Activated T-cell treated with anti-CD3 and anti-CD28 coated beads, Interleukin-2, amount 50 U/mL, for 72 hours (primary cell): ENCODE measurements around the gene GDNF. TPM values are rescaled to one million over a fixed set of nuclear protein-coding genes. Genes with fewer than 3 reads are reported as not detected.

Source experiments
- ATAC-seq, 2 donors: fragments of 150-1000 bp; cut with Tn5 transposase; replicated peaks in 1 of 2; 2 replicates each; pipeline ENCODE4 v1.10.0; 2021; ENCODE audit warnings: moderate library complexity in 2 of 2, mild to moderate bottlenecking in 1 of 2
- DNase-seq, 2 donors: peaks; one replicate each; pipeline ENCODE4 v3.0.0; 2021 to 2022; ENCODE audit warnings: mixed read lengths in 1 of 2
- H3K27ac Mint-ChIP-seq: one replicate; pipeline ENCODE4 v1.8.0; 2022; ENCODE audit warnings: mild to moderate bottlenecking, moderate library complexity, mixed read lengths
- H3K27me3 Mint-ChIP-seq: one replicate; pipeline ENCODE4 v1.8.0; 2022; ENCODE audit warnings: low read depth, mixed read lengths
- H3K36me3 Mint-ChIP-seq, 2 donors: one replicate each; pipeline ENCODE4 v1.8.0; 2022; ENCODE audit warnings: mixed read lengths in 2 of 2, mild to moderate bottlenecking in 1 of 2; ENCODE audit not compliant: insufficient read depth in 2 of 2
- H3K4me1 Mint-ChIP-seq: one replicate; pipeline ENCODE4 v1.8.0; 2022; ENCODE audit warnings: low read depth, mixed read lengths
- H3K4me3 Mint-ChIP-seq, 2 donors: one replicate each; pipeline ENCODE4 v1.8.0; 2022; ENCODE audit warnings: mild to moderate bottlenecking in 2 of 2, mixed read lengths in 2 of 2, moderate library complexity in 2 of 2
- H3K9me3 Mint-ChIP-seq, 2 donors: one replicate each; pipeline ENCODE4 v1.8.0; 2022; ENCODE audit warnings: mixed read lengths in 2 of 2
- total RNA-seq, 2 donors: library from RNA; stranded (reverse); gene quantifications; one replicate each; pipeline ENCODE4 v1.2.3, GENCODE V29; 2022

GDNF gene
- total RNA-seq, 2 donors from 2014 or later = not detected

DNA sequence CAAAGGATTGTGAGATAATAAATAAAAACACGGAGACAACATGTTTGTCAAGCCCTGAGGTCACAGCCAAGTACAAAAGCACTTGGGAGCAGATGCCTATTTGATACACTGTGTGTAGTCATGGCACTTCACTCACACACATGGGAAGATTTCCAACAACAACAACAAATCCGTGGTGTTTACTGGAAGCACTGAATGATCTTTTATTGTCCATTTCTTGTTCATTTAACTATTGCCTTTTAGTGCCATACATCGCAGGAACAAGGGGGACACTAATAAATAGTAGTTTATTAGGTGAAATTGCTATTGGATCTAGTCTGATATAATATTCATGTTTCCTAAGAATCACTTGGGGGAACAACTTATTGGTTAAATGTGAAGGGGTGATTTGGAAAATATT lies 20.4 kb upstream of the GDNF start:
- Mint-ChIP-seq H3K27ac (no peak overlapping the region), H3K27me3 (peaks cover 13% of the 10 kb centered on the region), H3K4me3 (no peak overlapping the region), H3K9me3 (peaks cover 0 to 1% of the 10 kb centered on the region in 2 donors), H3K36me3 (no peaks in the 10 kb centered on the region), H3K4me1 (no peaks in the 10 kb centered on the region)
- DNase-seq = no peak
- ATAC-seq = no peak

DNA sequence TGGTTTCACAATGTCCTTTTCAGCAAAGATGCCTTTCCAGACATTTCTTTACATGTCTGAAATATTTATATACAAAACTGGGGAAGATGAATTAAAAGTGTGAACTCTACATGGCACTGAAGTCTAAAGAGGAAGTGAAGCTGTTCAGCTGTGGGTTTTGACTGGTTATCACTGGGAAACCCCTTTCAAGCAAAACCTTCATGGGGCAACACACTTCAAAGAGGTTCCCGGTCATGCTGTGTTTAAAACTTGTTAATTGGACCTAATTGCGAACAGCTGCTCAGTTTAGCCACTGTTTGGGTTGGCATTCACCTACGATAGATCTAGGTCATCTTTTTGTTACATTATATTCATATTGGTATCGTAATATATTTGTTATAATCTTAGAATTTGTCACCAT lies 20.0 kb upstream of the GDNF start:
- H3K9me3 Mint-ChIP-seq = peaks cover 0 to 1% of the 10 kb centered on the region in 2 donors
- ATAC-seq (no peak), DNase-seq (no peak)
- H3K4me1 Mint-ChIP-seq = no peaks in the 10 kb centered on the region
- H3K4me3 Mint-ChIP-seq = no peak overlapping the region
- H3K36me3 Mint-ChIP-seq = no peaks in the 10 kb centered on the region
- H3K27ac Mint-ChIP-seq = no peak overlapping the region
- H3K27me3 Mint-ChIP-seq = peaks cover 13% of the 10 kb centered on the region

DNA sequence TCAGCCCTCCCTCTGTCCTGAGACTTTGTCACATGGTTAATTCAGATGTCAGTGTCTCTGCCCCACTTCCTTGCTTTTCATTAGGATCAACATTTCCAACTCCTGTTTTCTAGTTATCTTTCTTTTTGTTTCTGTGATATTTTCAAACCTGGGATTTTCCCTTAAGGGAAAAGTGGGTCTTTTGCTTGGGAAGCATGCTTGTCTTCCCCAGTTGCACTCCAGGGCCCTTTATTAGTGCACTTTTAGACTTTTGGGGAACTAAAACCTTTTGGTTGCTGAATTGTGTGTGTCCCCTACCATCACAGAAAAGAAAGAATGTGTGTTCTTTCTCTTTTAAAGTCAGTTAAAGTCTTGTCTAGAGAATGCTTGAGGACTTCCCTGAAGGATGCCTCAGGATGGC lies 18.4 kb upstream of the GDNF start:
- H3K9me3 Mint-ChIP-seq = peaks cover 1 to 3% of the 10 kb centered on the region in 2 donors

DNA sequence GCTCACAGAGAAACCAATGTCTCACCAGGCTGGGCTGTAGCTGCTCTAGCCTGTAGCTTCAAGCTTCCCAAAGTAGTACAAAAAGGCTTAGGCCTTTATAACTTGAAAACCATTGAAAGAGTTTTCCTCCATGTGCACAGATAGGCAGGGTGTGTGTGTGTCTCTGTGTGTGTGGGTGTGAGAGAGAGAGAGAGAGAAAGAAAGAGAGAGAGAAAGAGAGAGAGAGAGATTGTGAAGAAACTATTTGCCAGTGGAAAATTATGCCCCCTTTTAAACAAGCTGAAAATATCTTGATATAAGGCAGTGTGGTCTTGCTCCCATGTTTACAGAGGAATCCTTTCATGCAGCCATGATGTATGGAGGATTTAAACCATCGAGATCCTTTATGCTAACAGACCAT lies 17.9 kb upstream of the GDNF start:
- peaks cover 1 to 3% of the 10 kb centered on the region in 2 donors for H3K9me3 Mint-ChIP-seq
- no peak overlapping the region for H3K4me3 Mint-ChIP-seq
- no peak overlapping the region for H3K27ac Mint-ChIP-seq
- H3K4me1 Mint-ChIP-seq = no peaks in the 10 kb centered on the region
- ATAC-seq (no peak), DNase-seq (no peak)
- H3K36me3 Mint-ChIP-seq = no peaks in the 10 kb centered on the region
- peaks cover 13% of the 10 kb centered on the region for H3K27me3 Mint-ChIP-seq

More for the DNA sequence above, 18.4 kb upstream of the GDNF start:
- H3K4me3 Mint-ChIP-seq = no peak overlapping the region
- H3K36me3 Mint-ChIP-seq = no peaks in the 10 kb centered on the region
- H3K27me3 Mint-ChIP-seq = peaks cover 13% of the 10 kb centered on the region
- no peak overlapping the region for H3K27ac Mint-ChIP-seq
- no peak for DNase-seq
- ATAC-seq = no peak
- no peaks in the 10 kb centered on the region for H3K4me1 Mint-ChIP-seq

DNA sequence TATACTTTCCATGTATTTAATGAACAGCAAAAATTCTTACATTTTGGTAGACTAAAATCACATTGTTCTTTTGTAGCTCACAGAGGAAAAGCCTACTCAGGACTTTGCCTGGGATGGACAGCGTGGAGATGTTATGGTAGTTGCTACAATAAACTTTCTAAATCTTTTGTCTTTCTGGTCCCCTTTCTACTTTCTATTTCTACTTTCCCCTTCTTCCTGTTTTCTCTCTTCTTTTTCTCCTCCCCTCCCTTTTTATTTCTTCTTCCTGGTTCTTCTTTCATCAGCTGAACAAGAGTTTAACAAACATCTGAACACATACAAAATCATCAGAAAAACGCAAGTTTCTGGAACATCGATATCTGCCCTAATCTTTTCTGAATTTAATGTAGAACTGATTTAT lies 15.6 kb upstream of the GDNF start:
- Mint-ChIP-seq H3K27me3 (peaks cover 13% of the 10 kb centered on the region), H3K9me3 (peaks cover 1 to 3% of the 10 kb centered on the region in 2 donors), H3K27ac (no peak overlapping the region), H3K4me1 (no peaks in the 10 kb centered on the region), H3K36me3 (no peaks in the 10 kb centered on the region), H3K4me3 (no peak overlapping the region)
- DNase-seq (no peak), ATAC-seq (no peak)

DNA sequence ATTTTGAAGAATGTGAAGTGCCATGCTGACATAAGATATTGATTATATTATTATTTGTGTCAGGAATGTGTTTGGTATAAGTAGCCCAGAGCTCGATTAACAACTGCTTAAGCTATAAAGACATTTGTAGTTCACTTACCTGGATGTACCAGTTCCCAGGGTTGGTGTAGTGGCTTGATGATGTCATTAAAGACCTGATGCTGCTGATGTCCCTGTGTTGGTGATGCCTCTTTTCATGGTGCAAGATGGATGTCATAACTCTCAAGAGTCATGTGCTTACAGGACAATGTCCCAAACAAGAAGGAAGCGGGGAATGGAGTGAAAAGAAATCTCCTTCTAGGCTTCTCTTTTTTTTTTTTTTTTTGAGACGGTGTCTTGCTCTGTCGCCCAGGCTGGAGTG lies 11.5 kb upstream of the GDNF start:
- ATAC-seq (no peak), DNase-seq (no peak)
- H3K36me3 Mint-ChIP-seq = no peaks in the 10 kb centered on the region
- H3K27ac Mint-ChIP-seq = no peak overlapping the region
- H3K4me1 Mint-ChIP-seq = no peaks in the 10 kb centered on the region
- H3K27me3 Mint-ChIP-seq = peaks cover 18% of the 10 kb centered on the region
- no peak overlapping the region for H3K4me3 Mint-ChIP-seq
- peaks cover 1 to 3% of the 10 kb centered on the region in 2 donors for H3K9me3 Mint-ChIP-seq

DNA sequence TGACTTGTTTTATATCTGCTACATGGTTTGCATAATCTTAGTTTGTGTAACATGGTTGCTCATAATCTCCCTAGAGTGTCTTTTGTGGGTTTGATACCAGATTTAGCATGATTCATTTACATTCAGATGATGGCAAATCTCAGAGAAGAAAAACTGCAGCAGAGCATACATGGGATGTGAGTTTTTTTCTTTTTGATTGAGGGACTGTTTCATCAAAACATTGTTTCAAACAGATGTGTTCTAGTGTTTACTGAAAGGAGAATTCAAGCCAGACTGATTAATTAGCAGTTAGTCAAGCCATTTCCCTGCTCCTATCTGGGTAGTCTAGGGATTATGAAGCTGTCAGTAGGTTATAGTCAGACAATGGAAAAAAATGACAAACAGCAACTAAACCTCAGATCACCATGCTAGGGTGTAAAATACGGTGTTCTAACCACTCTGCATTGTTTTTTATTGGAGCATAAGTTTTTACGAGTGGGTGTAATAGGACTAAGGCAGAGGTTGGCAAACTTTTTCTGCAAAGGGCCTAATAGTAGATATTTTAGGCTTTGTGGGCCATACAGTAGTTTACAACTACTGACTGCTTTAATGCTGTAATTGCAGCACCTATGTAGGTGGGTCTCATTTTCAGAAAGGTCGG lies 10.5 kb upstream of the GDNF start:
- Mint-ChIP-seq H3K9me3 (peaks cover 0 to 3% of the 10 kb centered on the region in 2 donors), H3K4me3 (no peak overlapping the region), H3K4me1 (no peaks in the 10 kb centered on the region), H3K27me3 (peaks cover 19% of the 10 kb centered on the region), H3K36me3 (no peaks in the 10 kb centered on the region), H3K27ac (no peak overlapping the region)
- ATAC-seq (no peak), DNase-seq (no peak)

DNA sequence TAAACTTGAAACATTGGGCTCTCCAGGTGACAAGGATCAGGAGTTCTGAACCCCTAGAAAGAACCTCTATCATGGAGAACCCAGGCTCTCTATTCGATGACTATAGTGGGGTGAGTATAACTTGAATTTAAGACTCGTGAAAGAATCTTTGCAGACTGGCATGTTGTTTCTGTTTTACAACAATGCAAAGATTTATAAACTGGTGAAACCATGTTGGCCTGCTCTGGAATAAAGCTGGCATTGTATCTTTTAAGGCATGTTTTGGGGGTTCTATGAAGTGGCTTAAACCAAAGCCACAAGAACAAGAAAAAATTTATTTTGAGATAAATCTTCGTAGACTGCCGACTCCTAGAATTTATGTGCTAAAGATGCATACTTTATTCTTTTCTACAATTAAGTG lies 9.8 kb upstream of the GDNF start:
- H3K27me3 Mint-ChIP-seq = peaks cover 25% of the 10 kb centered on the region
- H3K4me1 Mint-ChIP-seq = no peaks in the 10 kb centered on the region
- H3K9me3 Mint-ChIP-seq = peaks cover 2 to 3% of the 10 kb centered on the region in 2 donors
- H3K36me3 Mint-ChIP-seq = no peaks in the 10 kb centered on the region
- no peak overlapping the region for H3K4me3 Mint-ChIP-seq
- no peak for ATAC-seq
- DNase-seq = no peak
- H3K27ac Mint-ChIP-seq = no peak overlapping the region

DNA sequence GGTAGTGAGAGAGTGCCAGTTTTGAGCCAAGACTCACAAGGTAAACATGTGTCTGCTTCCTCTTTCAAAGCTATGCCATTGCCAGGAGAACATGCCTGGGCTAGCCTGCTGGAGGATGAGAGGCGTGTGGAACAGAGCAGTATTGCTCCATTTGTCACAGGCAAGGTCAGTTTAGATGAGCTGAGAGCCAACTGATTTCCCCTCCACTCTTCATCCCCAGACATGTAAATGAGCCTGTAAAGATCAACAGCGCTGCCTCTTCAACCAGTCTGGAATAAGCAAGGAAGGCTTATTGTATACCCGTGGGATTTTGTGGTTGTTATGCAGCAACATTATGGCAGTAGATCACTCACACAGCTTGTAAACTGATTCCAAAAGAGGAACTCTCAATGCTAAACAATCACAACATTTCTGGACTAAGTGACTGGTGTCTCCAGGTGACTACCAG lies 8.2 kb upstream of the GDNF start:
- H3K4me3 Mint-ChIP-seq = no peak overlapping the region
- H3K27me3 Mint-ChIP-seq = peaks cover 37% of the 10 kb centered on the region
- ATAC-seq (peak; percentile 25), DNase-seq (no peak)
- no peaks in the 10 kb centered on the region for H3K4me1 Mint-ChIP-seq
- no peak overlapping the region for H3K27ac Mint-ChIP-seq
- no peaks in the 10 kb centered on the region for H3K36me3 Mint-ChIP-seq
- peaks cover 0 to 2% of the 10 kb centered on the region in 2 donors for H3K9me3 Mint-ChIP-seq

DNA sequence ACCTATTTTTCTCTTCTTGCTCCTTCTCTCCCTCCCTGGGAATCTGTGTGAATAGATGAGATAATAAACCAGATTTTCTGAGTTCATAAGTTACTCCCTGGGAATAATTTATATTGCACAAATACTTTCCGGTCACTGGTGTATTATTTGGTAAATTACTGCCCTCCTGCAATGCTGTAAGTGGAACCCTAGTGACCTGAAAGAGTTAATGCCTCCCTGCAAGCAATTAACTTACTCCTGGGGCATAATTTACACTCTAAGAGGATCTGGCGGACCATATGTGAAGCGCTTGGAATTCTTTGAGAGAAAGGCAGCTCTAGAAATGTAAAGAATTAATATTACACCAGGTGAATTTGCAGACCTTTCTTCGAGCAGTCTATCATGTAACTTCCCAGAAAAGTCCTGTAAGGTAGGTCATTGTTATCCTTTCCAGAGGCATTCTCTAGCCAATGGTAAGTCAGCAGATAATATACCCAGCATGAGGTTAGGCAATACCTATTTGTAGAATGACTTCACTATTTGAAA lies 7.0 kb upstream of the GDNF start:
- H3K4me3 Mint-ChIP-seq = no peak overlapping the region
- H3K9me3 Mint-ChIP-seq = peaks cover 0 to 2% of the 10 kb centered on the region in 2 donors
- H3K27me3 Mint-ChIP-seq = peaks cover 46% of the 10 kb centered on the region

DNA sequence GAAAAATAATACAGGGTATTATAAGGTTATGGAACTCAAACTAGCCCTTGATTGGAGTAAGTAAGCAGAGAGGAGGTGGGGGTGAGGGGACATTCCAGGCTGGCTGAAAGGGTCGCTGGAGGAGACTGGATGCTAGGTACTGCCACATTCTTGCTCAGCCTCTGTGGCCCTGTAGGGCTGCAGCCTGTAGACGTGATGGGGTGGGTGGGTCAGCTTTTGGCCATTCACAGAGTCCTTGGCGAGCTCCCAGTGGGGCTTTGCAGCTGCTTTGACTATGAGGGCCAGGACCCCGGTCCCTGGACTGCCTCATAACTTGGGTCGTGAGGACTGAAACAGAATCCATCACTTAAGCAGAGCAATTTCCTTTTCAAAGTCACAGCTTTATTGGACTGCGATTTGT lies 4.2 kb upstream of the GDNF start:
- H3K27me3 Mint-ChIP-seq = peaks cover 57% of the 10 kb centered on the region
- ATAC-seq = no peak
- no peak overlapping the region for H3K27ac Mint-ChIP-seq
- H3K4me1 Mint-ChIP-seq = peaks cover 5% of the 10 kb centered on the region
- no peaks in the 10 kb centered on the region for H3K36me3 Mint-ChIP-seq
- DNase-seq = no peak
- H3K9me3 Mint-ChIP-seq = peaks cover 0 to 2% of the 10 kb centered on the region in 2 donors
- no peak overlapping the region for H3K4me3 Mint-ChIP-seq

More for the DNA sequence above, 7.0 kb upstream of the GDNF start:
- Mint-ChIP-seq H3K36me3 (no peaks in the 10 kb centered on the region), H3K27ac (no peak overlapping the region), H3K4me1 (no peaks in the 10 kb centered on the region)
- no peak for DNase-seq
- ATAC-seq = no peak

DNA sequence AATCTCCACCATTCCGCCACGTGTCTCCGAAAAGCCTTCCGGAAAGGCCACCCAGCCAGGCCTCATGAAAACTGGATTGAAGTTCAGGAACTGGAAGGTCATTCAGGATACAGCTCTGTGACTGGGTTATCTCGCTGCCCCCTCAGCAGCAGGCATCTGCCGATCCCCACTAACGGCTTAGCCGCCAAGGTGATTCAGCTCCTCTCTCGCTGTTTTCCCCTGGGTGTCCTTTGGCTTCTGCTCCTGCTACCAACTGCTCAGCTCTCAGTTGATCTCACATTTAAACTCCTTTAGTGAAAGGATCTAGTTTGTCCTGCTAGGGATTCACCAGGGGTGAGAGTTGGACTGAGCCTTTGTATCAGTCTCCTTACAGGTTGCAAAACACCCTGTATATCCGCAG lies 2.2 kb upstream of the GDNF start:
- H3K27me3 Mint-ChIP-seq = peaks cover 69% of the 10 kb centered on the region
- no peak for ATAC-seq
- peaks cover 0 to 2% of the 10 kb centered on the region in 2 donors for H3K9me3 Mint-ChIP-seq
- H3K4me3 Mint-ChIP-seq = no peak overlapping the region
- H3K27ac Mint-ChIP-seq = no peak overlapping the region
- H3K36me3 Mint-ChIP-seq = peaks cover 0 to 1% of the 10 kb centered on the region in 2 donors
- peaks cover 24% of the 10 kb centered on the region for H3K4me1 Mint-ChIP-seq
- no peak for DNase-seq

DNA sequence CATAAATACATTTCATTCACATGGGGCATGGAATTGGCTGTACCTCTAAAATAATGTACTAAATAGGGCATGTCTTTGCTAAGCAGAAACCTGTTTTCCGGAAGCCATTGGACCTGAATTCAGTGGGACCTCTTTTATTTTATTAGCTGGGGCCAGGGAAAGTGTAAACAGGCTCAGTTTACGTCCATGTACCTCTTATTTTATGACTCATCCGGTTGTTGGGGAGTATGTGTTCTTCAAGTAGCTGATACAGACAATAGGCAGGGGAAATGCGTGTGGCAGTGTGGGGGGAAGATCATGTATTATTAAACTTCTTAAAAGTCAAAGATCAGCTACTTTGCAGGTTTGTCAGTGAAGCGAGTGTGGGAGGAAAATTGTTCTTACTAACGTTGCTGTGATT lies 1.4 kb upstream of the GDNF start:
- Mint-ChIP-seq H3K9me3 (peaks cover 0 to 2% of the 10 kb centered on the region in 2 donors), H3K27me3 (peaks cover 70% of the 10 kb centered on the region), H3K27ac (no peak overlapping the region), H3K36me3 (peaks cover 0 to 1% of the 10 kb centered on the region in 2 donors), H3K4me3 (no peak overlapping the region), H3K4me1 (peaks cover 30% of the 10 kb centered on the region)
- no peak for DNase-seq
- ATAC-seq = no peak
